Thyroid gland (tissue), 4 donors: ENCODE data around the gene TPSD1.

ENCODE experiments used
- CTCF ChIP-seq, 6 experiments: fragments of 200-600 bp in 3 of 6; fragments of 450-650 bp in 3 of 6; sonication (generic) in 3 of 6; IDR thresholded peaks; one replicate each; pipeline ENCODE4 v1.5.1; 2016 to 2019; ENCODE audit warnings: antibody characterized with exemption in 6 of 6, mild to moderate bottlenecking in 2 of 6, inconsistent platforms in 1 of 6, moderate library complexity in 1 of 6
- POLR2A ChIP-seq, 2 donors: fragments of 450-650 bp; IDR thresholded peaks; one replicate each; pipeline ENCODE4 v1.6.1; 2017; ENCODE audit warnings: antibody characterized with exemption in 2 of 2, mild to moderate bottlenecking in 2 of 2, moderate library complexity in 1 of 2

- no peak for TF ChIP-seq CTCF (IDR thresholded peaks at IDR 0.05)
- TF ChIP-seq POLR2A (IDR thresholded peaks at IDR 0.05), result no peak
These were observed 45.7 kb downstream of the TPSD1 start for GRCh38 chr16:1301562-1301961.
